MM.1S (cell line): ENCODE results near the gene COA8.

Experiments
- CTCF ChIP-seq: fragments of 300-600 bp; sonication (generic); IDR thresholded peaks from 2 replicates; pipeline ENCODE4 v1.5.1; 2016; ENCODE audit warnings: antibody characterized with exemption, low read length, mixed read lengths
- EZH2 ChIP-seq: fragments of 300-600 bp; sonication (generic); optimal IDR thresholded peaks from 2 replicates; pipeline ENCODE3; 2017; ENCODE audit warnings: low read depth, mild to moderate bottlenecking, antibody characterized with exemption, low read length, mixed read lengths
- EZH2phosphoT487 ChIP-seq: fragments of 300-600 bp; sonication (generic); IDR thresholded peaks from 2 replicates; pipeline ENCODE4 v1.6.1; 2018; ENCODE audit warnings: antibody characterized with exemption, low read length

DNA sequence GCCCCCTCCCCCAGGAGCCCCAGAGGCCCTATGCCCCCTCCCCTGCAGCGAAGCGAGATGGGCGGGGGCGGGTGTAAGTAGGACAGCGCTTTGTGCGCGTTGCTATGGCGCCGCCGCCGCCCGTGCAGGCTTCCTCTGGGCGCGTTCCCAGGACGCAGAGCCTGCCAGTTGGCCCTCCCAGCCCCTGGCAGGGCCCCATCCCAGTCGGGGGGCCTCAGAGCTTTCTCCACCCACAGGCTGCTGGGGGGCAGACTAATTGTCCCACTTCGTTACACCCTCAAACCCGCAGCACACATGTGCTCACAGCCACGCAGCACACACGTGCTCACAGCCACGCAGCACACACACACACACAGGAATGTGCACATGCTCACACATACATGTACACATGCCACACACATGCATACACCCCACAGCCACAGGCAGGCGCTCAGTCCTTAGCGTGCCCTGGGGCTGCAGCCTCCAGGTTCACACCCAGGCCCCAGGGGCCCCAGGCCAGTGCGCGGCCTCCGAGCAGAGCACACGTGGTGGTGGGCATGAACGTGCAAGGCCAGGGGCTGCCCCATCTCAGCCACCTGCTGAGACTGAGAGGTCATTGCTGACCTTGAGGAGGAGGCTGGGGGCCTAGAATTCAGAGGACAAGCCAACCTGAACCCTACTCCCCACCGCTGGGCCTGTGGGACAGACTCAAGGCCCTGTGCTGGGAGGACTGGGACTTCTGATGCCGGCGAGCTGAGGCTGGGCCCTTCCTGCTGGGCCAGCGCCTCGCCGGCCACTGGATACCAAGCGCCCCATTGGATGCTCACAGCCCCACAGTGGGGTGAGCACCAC, 18.2 kb upstream of the COA8 start:
- TF ChIP-seq CTCF, result no peak
- no peak for TF ChIP-seq EZH2phosphoT487
- TF ChIP-seq EZH2, result no peak
